H9 (cell line): ENCODE measurements around the gene IMPACT. TPM values are rescaled to one million over a fixed set of nuclear protein-coding genes. Genes with fewer than 3 reads are reported as not detected.

Experiments
- DNase-seq: peaks from one replicate; pipeline ENCODE4 v3.0.0-alpha.2; 2017
- H2AFZ ChIP-seq: one replicate; pipeline ENCODE4 v1.6.1; 2013; ENCODE audit warnings: mild to moderate bottlenecking, low read length, control low read depth, moderate library complexity
- H2AK5ac ChIP-seq: 2 replicates; pipeline ENCODE4 v1.6.1; 2013; ENCODE audit warnings: low read length, control low read depth, mixed read lengths; ENCODE audit not compliant: insufficient read length
- H2BK120ac ChIP-seq: one replicate; pipeline ENCODE4 v1.6.1; 2013; ENCODE audit warnings: low read depth, mild to moderate bottlenecking, low read length, control low read depth, inconsistent platforms; ENCODE audit not compliant: poor library complexity, severe bottlenecking
- H2BK12ac ChIP-seq: 2 replicates; pipeline ENCODE4 v1.6.1; 2013; ENCODE audit warnings: low read length, control low read depth, mixed read lengths, low read depth; ENCODE audit not compliant: insufficient read length
- H2BK15ac ChIP-seq: 2 replicates; pipeline ENCODE4 v1.6.1; 2013; ENCODE audit warnings: low read depth, low read length, control low read depth
- H2BK20ac ChIP-seq: one replicate; pipeline ENCODE4 v1.6.1; 2013; ENCODE audit warnings: low read depth, mild to moderate bottlenecking, low read length, control low read depth, inconsistent platforms; ENCODE audit not compliant: poor library complexity, severe bottlenecking
- H2BK5ac ChIP-seq: 2 replicates; pipeline ENCODE4 v1.6.1; 2013; ENCODE audit warnings: low read length, control low read depth, mixed read lengths; ENCODE audit not compliant: insufficient read length
- H3K14ac ChIP-seq: 2 replicates; pipeline ENCODE4 v1.6.1; 2013; ENCODE audit warnings: low read length, control low read depth; ENCODE audit not compliant: insufficient read depth
- H3K18ac ChIP-seq: 2 replicates; pipeline ENCODE4 v1.6.1; 2013; ENCODE audit warnings: low read depth, mild to moderate bottlenecking, mixed read lengths, low read length, control low read depth; ENCODE audit not compliant: insufficient read length
- H3K23ac ChIP-seq: 2 replicates; pipeline ENCODE4 v1.6.1; 2013; ENCODE audit warnings: low read length, control low read depth, mixed read lengths, low read depth; ENCODE audit not compliant: insufficient read length
- H3K23me2 ChIP-seq: 2 replicates; pipeline ENCODE4 v1.6.1; 2013; ENCODE audit warnings: low read depth, mild to moderate bottlenecking, mixed read lengths, low read length, control low read depth; ENCODE audit not compliant: insufficient read length, poor library complexity, severe bottlenecking
- H3K27ac ChIP-seq: 2 replicates; pipeline ENCODE4 v1.5.1; 2013; ENCODE audit warnings: low read length, control low read depth, mixed read lengths, low read depth; ENCODE audit not compliant: insufficient read length
- H3K27me3 ChIP-seq: 2 replicates; pipeline ENCODE4 v1.6.1; 2013; ENCODE audit warnings: low read length, control low read depth, inconsistent platforms; ENCODE audit not compliant: insufficient read depth
- H3K4ac ChIP-seq: 2 replicates; pipeline ENCODE4 v1.6.1; 2013; ENCODE audit warnings: low read depth, mild to moderate bottlenecking, control low read depth, inconsistent platforms, low read length, moderate library complexity
- H3K4me1 ChIP-seq: 2 replicates; pipeline ENCODE4 v1.6.1; 2013; ENCODE audit warnings: low read length, control low read depth, inconsistent platforms; ENCODE audit not compliant: insufficient read depth
- H3K4me2 ChIP-seq: 2 replicates; pipeline ENCODE4 v1.6.1; 2013; ENCODE audit warnings: low read length, control low read depth, mixed read lengths; ENCODE audit not compliant: insufficient read length, insufficient read depth
- H3K56ac ChIP-seq: 2 replicates; pipeline ENCODE4 v1.6.1; 2013; ENCODE audit warnings: low read depth, mild to moderate bottlenecking, mixed read lengths, low read length, control low read depth; ENCODE audit not compliant: insufficient read length
- H3K79me1 ChIP-seq: 2 replicates; pipeline ENCODE4 v1.6.1; 2013; ENCODE audit warnings: low read depth, mild to moderate bottlenecking, moderate library complexity, low read length, control low read depth, inconsistent platforms; ENCODE audit not compliant: insufficient read depth, poor library complexity, severe bottlenecking
- H3K79me2 ChIP-seq: 2 replicates; pipeline ENCODE4 v1.6.1; 2013; ENCODE audit warnings: low read length, control low read depth, inconsistent platforms; ENCODE audit not compliant: insufficient read depth
- H3K9ac ChIP-seq: 2 replicates; pipeline ENCODE4 v1.6.1; 2013; ENCODE audit warnings: low read length, control low read depth, mixed read lengths; ENCODE audit not compliant: insufficient read length; ENCODE audit errors: extremely low read depth
- H3K9me3 ChIP-seq: one replicate; pipeline ENCODE4 v1.6.1; 2013; ENCODE audit warnings: low read depth, low read length, inconsistent platforms; ENCODE audit not compliant: control insufficient read depth
- H3T11ph ChIP-seq: one replicate; pipeline ENCODE4 v1.6.1; 2013; ENCODE audit warnings: mild to moderate bottlenecking, low read length, control low read depth, inconsistent platforms
- H4K20me1 ChIP-seq: one replicate; pipeline ENCODE4 v1.6.1; 2013; ENCODE audit not compliant: control insufficient read depth, insufficient read length, insufficient read depth
- H4K5ac ChIP-seq: 2 replicates; pipeline ENCODE4 v1.6.1; 2013; ENCODE audit warnings: low read depth, mild to moderate bottlenecking, mixed read lengths, low read length, control low read depth; ENCODE audit not compliant: insufficient read length
- H4K8ac ChIP-seq: replicated peaks from 2 replicates; pipeline ENCODE4 v1.6.1; 2013; ENCODE audit warnings: low read length, control low read depth, mixed read lengths, low read depth; ENCODE audit not compliant: insufficient read length
- H4K91ac ChIP-seq: 2 replicates; pipeline ENCODE4 v1.6.1; 2013; ENCODE audit warnings: low read depth, mild to moderate bottlenecking, moderate library complexity, mixed read lengths, low read length, control low read depth; ENCODE audit not compliant: insufficient read length
- H3K27ac Mint-ChIP-seq, 3 experiments: 2 replicates in 2 of 3; 3 replicates in 1 of 3; pipeline ENCODE4 v1.8.0; 2020 to 2021; ENCODE audit warnings: mixed read lengths in 3 of 3, mild to moderate bottlenecking in 1 of 3, moderate library complexity in 1 of 3
- H3K27me3 Mint-ChIP-seq: 2 replicates; pipeline ENCODE4 v1.8.0; 2021; ENCODE audit warnings: low read depth, mild to moderate bottlenecking, moderate library complexity, mixed read lengths
- H3K36me3 Mint-ChIP-seq, 3 experiments: 2 replicates in 2 of 3; 3 replicates in 1 of 3; pipeline ENCODE4 v1.8.0; 2020 to 2021; ENCODE audit warnings: low read depth in 3 of 3, mixed read lengths in 3 of 3; ENCODE audit not compliant: insufficient read depth in 1 of 3
- H3K4me1 Mint-ChIP-seq, 2 experiments: 2 replicates each; pipeline ENCODE4 v1.8.0; 2020; ENCODE audit warnings: mixed read lengths in 2 of 2
- H3K4me3 Mint-ChIP-seq, 2 experiments: 2 replicates in 1 of 2; 3 replicates in 1 of 2; pipeline ENCODE4 v1.8.0; 2020 to 2021; ENCODE audit warnings: mild to moderate bottlenecking in 2 of 2, mixed read lengths in 2 of 2, moderate library complexity in 1 of 2
- H3K9me3 Mint-ChIP-seq, 2 experiments: 2 replicates in 1 of 2; 3 replicates in 1 of 2; pipeline ENCODE4 v1.8.0; 2020; ENCODE audit warnings: mild to moderate bottlenecking in 2 of 2, mixed read lengths in 2 of 2, moderate library complexity in 1 of 2
- CTCF ChIP-seq: fragments of 200-600 bp; sonication (generic); conservative IDR thresholded peaks from 3 replicates; pipeline ENCODE4 v1.8.0; 2021; ENCODE audit warnings: antibody characterized with exemption, mild to moderate bottlenecking
- WGBS: extraction: QIAGEN DNeasy Blood & Tissue Kit; methylation state at CpG from one replicate; pipeline ENCODE4 v1.1.7; 2013; ENCODE audit warnings: missing lambda C conversion rate, low lambda C conversion rate, mixed read lengths; ENCODE audit not compliant: insufficient read length; ENCODE audit errors: extremely low coverage; 5-methylcytosine and 5-hydroxymethylcytosine counted together
- total RNA-seq: library from RNA; stranded (reverse); gene quantifications from 2 replicates; pipeline ENCODE4 v1.2.1, GENCODE V29; 2021

Gene IMPACT
- total RNA-seq, 1 experiment from 2014 or later = 41.9 TPM

- Mint-ChIP-seq H3K9me3 (peaks cover 0 to 2% of the 10 kb centered on the region in 2 experiments; a peak in 1 of 5 replicates), H3K27me3 (no peaks in the 10 kb centered on the region; the same call in 1 of the 2 replicates), H3K36me3 (no peaks in the 10 kb centered on the region), H3K27ac (peak overlapping the region in 2 of 3 experiments; percentile 4 to 69; a peak in 3 of 7 replicates), H3K4me1 (peaks cover 9 to 11% of the 10 kb centered on the region in 2 experiments), H3K4me3 (no peak overlapping the region)
- Histone ChIP-seq H3K79me2 (no peaks in the 10 kb centered on the region), H3K79me1 (no peaks in the 10 kb centered on the region), H3K23ac (no peak overlapping the region), H2AK5ac (no peak overlapping the region), H3K9me3 (no peaks in the 10 kb centered on the region), H4K8ac (no peak overlapping the region), H4K5ac (no peak overlapping the region), H2BK12ac (no peak overlapping the region), H3K4me2 (no peak overlapping the region), H4K20me1 (no peaks in the 10 kb centered on the region), H2BK5ac (no peak overlapping the region), H2BK20ac (no peak overlapping the region), H3K4me1 (no peaks in the 10 kb centered on the region; the same call in 1 of the 2 replicates), H2BK120ac (no peak overlapping the region), H3K27me3 (no peaks in the 10 kb centered on the region), H2AFZ (no peak overlapping the region), H4K91ac (no peak overlapping the region), H3K14ac (no peak overlapping the region), H3K18ac (no peak overlapping the region), H3K4ac (no peak overlapping the region), H3K56ac (no peak overlapping the region), H3T11ph (no peak overlapping the region), H3K23me2 (no peaks in the 10 kb centered on the region), H3K9ac (no peak overlapping the region), H2BK15ac (no peak overlapping the region), H3K27ac (no peak overlapping the region)
- no peak for DNase-seq
- no peak for TF ChIP-seq CTCF
- no CpG with 5 or more reads among the region's 5 CpGs for WGBS
These were observed 36.6 kb downstream of the IMPACT start for GRCh38 chr18:24462838-24463775.
